Measurements from ENCODE around the gene RFLNA. TPM values are rescaled to one million over a fixed set of nuclear protein-coding genes. Genes with fewer than 3 reads are reported as not detected.

RFLNA gene
- total RNA-seq, 1 experiment from 2014 or later, result 10.6 TPM

DNA sequence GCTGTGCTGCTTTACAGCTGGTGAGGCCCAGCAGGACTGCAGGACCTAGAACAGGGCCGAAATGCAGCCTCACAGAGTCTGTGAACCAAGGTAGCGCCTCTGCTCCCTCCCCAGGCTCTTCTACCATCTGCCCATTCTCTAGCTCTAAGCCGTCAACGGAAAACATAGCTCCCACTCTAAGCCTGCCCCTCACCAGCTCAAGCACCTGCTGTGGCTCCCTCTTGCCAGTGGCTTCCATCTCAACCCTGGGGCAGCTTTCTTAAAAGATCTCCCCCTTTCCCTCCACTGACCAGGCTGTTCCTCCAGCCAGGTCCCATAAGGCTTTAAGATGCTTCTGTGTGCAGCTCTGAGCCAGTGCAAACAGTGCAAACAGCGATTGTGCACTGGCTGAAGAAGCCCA lies 61.3 kb downstream of the RFLNA start:
- H4K20me1 ChIP-seq (ENCODE audit: control insufficient read depth, insufficient read depth, insufficient read length), result no peaks in the 10 kb centered on the region
- no peak overlapping the region for H2BK12ac ChIP-seq (ENCODE audit: insufficient read length, low read depth, low read length)
- peaks cover 25 to 62% (median 61%) of the 10 kb centered on the region in 3 experiments for H3K36me3 Mint-ChIP-seq (ENCODE audit: insufficient read depth in 1 of 3, low read depth in 3 of 3)
- H3K4me3 Mint-ChIP-seq, result no peak overlapping the region
- no peak overlapping the region for H2AFZ ChIP-seq (ENCODE audit: low read length)
- no peak overlapping the region for H4K8ac ChIP-seq (replicated peaks; ENCODE audit: insufficient read length, low read depth, low read length)
- H3K4me1 ChIP-seq (ENCODE audit: insufficient read depth, low read length), result no peaks in the 10 kb centered on the region
- H4K91ac ChIP-seq (ENCODE audit: insufficient read length, low read depth, low read length), result no peak overlapping the region
- no peak overlapping the region for H2BK120ac ChIP-seq (ENCODE audit: low read depth, low read length, poor library complexity, severe bottlenecking)
- no peak overlapping the region for H2BK20ac ChIP-seq (ENCODE audit: low read depth, low read length, poor library complexity, severe bottlenecking)
- H3K9me3 Mint-ChIP-seq, result no peaks in the 10 kb centered on the region; a peak in 1 of 5 replicates
- H3K79me2 ChIP-seq (ENCODE audit: insufficient read depth, low read length), result no peaks in the 10 kb centered on the region
- no CpG with 5 or more reads among the region's 5 CpGs for WGBS (ENCODE audit: extremely low coverage, insufficient read length, low lambda C conversion rate)
- TF ChIP-seq, protein P1, sequence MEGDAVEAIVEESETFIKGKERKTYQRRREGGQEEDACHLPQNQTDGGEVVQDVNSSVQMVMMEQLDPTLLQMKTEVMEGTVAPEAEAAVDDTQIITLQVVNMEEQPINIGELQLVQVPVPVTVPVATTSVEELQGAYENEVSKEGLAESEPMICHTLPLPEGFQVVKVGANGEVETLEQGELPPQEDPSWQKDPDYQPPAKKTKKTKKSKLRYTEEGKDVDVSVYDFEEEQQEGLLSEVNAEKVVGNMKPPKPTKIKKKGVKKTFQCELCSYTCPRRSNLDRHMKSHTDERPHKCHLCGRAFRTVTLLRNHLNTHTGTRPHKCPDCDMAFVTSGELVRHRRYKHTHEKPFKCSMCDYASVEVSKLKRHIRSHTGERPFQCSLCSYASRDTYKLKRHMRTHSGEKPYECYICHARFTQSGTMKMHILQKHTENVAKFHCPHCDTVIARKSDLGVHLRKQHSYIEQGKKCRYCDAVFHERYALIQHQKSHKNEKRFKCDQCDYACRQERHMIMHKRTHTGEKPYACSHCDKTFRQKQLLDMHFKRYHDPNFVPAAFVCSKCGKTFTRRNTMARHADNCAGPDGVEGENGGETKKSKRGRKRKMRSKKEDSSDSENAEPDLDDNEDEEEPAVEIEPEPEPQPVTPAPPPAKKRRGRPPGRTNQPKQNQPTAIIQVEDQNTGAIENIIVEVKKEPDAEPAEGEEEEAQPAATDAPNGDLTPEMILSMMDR (conservative IDR thresholded peaks at IDR 0.05), result no peak
- no peak overlapping the region for H2BK5ac ChIP-seq (ENCODE audit: insufficient read length, low read length)
- H3K27me3 Mint-ChIP-seq (ENCODE audit: low read depth), result no peaks in the 10 kb centered on the region
- DNase-seq, result no peak
- H3T11ph ChIP-seq (ENCODE audit: low read length), result no peak overlapping the region
- no peak overlapping the region for H2AK5ac ChIP-seq (ENCODE audit: insufficient read length, low read length)
- H3K27ac ChIP-seq (ENCODE audit: insufficient read length, low read depth, low read length), result no peak overlapping the region
- peak overlapping the region; percentile 35 to 85 (median 54); a peak in 3 of 7 replicates for H3K27ac Mint-ChIP-seq
- no peak overlapping the region for H3K56ac ChIP-seq (ENCODE audit: insufficient read length, low read depth, low read length)
- no peak overlapping the region for H2BK15ac ChIP-seq (ENCODE audit: low read depth, low read length)
- no peaks in the 10 kb centered on the region for H3K4me1 Mint-ChIP-seq
- no peak overlapping the region for H3K23ac ChIP-seq (ENCODE audit: insufficient read length, low read depth, low read length)
- no peak overlapping the region; the same call in 1 of the 2 replicates for H3K14ac ChIP-seq (ENCODE audit: insufficient read depth, low read length)
- H3K18ac ChIP-seq (ENCODE audit: insufficient read length, low read depth, low read length), result no peak overlapping the region
- no peak overlapping the region for H3K4me2 ChIP-seq (ENCODE audit: insufficient read depth, insufficient read length, low read length)
- H3K79me1 ChIP-seq (ENCODE audit: insufficient read depth, low read depth, low read length, poor library complexity, severe bottlenecking), result no peaks in the 10 kb centered on the region
- no peak overlapping the region for H3K4ac ChIP-seq (ENCODE audit: low read depth, low read length)
- H3K27me3 ChIP-seq (ENCODE audit: insufficient read depth, low read length), result no peaks in the 10 kb centered on the region
- H3K9me3 ChIP-seq (ENCODE audit: control insufficient read depth, low read depth, low read length), result no peaks in the 10 kb centered on the region
- H4K5ac ChIP-seq (ENCODE audit: insufficient read length, low read depth, low read length), result no peak overlapping the region
- H3K23me2 ChIP-seq (ENCODE audit: insufficient read length, low read depth, low read length, poor library complexity, severe bottlenecking), result no peaks in the 10 kb centered on the region
- H3K9ac ChIP-seq (ENCODE audit: extremely low read depth, insufficient read length, low read length), result no peak overlapping the region
